Stimulated activated CD8-positive, alpha-beta memory T cell treated with anti-CD3 and anti-CD28 coated beads, Interleukin-4, amount 100 ng/mL, for 48 hours (primary cell): ENCODE data around the gene PDPN.

Experiments
- DNase-seq: peaks from one replicate; pipeline ENCODE4 v3.0.0-alpha.2; 2020

Gene PDPN

DNA sequence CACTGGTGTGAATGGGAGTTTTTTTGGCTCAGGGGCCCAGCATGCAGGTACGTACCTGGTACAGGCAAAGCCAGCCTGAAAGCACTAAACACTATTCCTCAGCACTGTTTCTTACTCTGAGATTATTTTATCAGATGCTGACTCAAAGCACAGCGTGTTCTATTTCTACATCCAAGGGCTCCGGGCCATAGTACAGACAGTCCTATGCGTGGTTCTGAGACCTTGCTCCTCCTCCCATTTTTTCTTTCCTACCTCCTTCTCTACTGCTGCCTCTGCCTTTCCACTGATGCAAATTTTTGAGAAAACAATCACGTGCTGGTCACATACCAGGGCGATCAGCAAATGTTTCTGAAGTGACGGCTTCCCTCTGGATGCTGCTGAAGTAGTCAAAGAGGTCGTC is 36.3 kb downstream of the PDPN start:
- DNase-seq = no peak

DNA sequence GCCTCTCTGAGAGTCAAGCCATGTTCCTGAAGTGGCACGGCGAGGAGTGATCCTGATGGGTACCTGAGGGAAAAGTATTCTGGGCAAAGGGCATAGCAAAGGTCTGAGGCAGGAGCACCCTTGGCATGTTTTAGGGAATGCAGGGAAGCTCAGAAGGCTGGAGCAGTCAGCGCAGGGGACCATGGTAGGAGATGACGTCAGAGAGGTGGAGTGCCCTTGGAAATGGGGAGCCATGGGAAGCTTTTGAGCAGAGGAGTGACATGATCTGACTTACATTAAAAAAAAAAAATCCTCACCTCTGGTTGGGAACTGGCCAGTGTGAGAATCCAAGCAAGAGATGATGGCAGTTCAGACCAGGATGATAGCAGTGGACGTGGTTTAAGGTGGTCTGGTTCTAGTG is 37.2 kb downstream of the PDPN start:
- DNase-seq = no peak

DNA sequence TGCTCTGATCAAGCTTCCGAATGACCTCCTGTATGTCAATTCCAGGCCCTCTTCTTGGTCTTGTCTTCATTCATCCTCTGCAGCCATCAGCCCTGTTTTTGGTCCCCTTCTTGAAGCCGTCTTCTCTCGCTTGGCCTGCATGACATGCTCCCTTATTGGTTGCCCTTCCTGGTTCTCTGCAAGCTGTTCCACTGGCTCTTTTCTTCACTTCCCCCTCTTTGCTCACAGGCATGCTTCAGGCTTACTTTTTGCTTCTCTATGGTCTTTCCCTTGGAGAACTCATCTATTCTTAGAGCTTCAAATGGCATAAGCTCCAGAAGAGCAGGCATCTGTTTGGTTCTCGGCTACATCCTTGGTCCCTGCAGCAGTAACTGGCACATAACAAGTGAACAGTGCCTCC is 38.8 kb downstream of the PDPN start:
- DNase-seq = no peak

DNA sequence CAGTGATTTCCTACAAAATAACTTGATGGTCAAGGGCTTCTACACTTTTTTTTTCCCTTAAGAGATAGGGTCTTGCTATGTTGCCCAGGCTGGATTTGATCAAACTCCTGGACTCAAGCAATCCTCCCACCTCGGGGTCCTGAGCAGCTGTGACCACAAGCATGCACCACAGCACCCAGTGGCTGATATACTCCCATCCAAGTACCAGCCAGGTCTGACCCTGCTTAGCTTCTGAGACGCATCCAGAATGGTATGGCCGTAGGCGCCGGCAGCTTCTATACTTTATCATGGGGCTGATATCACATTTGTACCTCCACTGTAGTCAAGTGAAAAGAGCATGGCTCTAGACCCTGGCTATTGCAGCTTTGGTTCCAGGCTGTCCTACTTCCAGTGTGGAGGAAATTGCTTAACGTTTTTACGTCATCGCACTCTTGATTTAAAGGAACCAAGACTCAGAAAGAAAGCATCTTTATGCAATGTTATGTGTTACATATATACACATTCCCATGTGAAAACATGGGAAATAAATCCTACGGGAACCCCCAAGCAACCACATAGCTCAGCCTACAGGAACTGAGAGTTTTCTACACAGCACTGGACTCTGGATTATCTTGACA is 39.5 kb downstream of the PDPN start:
- no peak for DNase-seq

DNA sequence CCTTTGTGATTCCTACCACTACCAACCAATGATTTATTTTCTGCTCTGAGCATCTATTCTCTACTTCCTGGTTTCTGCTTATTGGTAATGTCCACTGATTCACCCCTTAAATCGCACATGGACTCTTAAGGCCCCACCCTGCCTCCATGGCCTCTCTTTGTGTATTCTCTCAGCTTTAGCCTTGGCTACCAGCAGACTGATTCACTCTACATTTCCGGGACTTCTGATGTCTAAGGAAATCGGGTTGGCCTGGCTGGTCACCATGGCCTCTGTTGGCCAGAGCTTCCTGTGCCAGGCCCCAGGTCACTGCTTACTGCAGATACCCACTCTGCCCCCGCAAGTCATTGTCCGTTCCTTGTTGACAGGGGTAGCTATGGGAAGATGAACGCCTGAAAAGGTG is 40.9 kb downstream of the PDPN start:
- no peak for DNase-seq

DNA sequence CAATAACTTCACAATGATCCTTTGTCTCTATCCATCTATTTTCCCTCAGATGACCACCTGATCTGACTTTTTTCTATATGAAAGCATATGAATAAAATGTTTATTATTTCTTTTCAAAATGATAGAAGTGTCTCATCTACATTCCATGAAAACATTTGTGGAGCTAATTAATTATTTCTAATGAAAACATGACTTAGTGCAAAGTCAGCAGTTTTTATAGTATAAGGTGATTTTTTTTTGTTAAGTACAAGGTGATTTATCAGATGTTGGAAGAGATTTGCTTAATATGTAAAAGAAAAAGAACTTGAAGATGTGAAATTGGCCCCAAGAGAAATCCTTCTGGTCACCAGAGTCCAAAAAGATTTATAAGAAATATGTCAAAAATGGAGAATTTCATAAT is 43.5 kb downstream of the PDPN start:
- no peak for DNase-seq

DNA sequence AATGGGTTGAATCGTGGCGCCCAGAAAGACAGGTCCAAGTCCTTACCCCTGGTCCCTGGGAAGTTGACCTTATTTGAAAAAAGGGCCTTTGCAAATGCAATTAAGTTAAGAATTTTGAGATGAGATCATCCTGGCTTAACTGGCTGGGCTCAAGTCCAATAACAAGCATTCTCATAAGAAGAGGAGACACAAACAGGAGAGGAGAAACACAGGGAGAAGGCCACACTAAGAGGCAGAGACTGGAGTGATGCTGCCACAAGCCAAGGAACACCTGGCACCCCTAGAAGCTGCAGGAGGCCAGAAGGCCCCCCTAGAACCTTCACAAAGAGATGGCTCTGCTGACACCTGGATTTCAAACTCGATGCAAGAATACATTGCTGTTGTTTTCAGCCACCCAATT is 44.6 kb downstream of the PDPN start:
- no peak for DNase-seq

DNA sequence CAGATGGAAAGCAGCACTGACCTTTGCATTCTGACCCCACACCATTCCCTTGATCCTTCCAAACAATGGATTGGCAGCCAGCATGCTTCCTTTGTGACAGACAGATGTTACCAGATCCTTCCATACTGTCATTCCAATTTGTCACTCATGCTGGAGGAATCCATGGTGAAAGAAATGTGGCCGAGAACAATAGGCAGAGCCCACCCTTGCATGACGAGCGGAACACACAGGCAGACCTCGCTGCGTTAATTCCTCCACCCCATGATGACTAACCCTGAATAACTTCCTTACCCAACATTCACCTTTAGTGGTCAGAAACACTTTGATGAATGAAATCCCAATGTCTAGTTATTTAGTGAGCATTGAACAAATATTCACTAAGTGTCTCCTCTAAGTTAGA is 45.1 kb downstream of the PDPN start:
- no peak for DNase-seq

DNA sequence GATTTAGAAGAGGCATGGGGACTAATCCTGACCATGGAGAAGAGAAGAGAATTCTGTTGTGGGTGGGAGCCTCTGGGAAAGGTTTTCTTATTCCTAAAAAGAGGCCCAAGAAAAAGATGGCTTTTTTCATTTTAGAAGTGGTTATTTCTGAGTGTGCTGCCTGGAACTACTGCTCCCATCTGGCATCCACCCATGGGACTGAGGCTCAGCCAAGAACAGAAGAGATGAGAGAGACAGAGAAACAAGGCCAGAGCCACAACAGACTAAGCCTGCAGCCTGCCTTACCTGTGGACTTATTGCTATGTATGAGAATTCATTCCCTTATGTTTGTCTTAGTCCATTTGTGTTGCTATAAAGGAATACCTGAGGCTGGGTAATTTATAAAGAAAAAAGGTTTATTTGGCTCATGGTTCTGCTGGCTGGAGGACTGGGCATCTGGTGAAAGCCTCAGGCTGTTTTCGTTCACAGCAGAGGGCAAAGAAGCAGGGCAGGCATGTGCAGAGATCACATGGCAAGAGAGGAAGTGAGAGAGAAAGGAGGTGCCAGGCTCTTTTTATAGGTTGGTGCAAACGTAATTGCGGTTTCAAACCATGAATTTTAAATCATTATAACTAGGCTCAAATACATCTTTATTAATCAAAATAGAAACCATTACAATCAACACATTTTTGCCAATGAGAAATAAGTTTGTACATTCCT is 58.8 kb downstream of the PDPN start:
- no peak for DNase-seq

DNA sequence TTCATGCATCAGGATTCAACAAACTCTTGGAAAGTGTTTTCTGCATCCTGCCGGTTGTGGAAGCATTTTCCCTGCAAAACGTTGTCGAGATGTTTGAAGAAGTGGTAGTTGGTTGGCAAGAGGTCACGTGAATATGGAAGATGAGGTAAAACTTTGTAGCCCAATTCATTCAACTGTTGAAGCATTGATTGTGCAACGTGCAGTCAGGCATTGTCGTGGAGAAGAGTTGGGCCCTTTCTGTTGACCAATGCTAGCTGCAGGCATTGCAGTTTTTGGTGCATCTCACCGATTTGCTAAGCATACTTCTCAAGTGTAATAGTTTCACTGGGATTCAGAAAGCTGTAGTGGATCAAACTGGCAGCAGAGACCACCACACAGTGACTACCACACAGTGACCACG is 59.4 kb downstream of the PDPN start:
- DNase-seq = no peak

DNA sequence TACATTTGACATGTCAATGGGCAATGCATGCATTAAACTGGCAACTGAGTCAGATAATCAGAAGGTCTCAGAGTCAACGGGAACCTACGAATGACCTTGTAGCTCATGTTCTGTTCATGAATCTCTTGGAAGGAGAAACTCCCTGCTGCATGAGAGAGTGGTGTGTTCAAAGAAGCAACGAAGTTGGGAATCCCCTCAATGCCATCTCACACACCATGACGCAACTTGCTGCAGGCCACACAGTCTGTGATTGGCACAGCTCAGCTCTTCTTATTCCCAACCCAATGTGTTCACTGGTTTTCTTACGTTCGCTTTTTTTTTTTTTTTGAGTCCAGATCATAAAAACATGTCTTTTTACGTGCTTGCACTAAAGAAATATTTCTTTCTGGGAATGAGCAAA is 62.9 kb downstream of the PDPN start:
- DNase-seq = no peak

DNA sequence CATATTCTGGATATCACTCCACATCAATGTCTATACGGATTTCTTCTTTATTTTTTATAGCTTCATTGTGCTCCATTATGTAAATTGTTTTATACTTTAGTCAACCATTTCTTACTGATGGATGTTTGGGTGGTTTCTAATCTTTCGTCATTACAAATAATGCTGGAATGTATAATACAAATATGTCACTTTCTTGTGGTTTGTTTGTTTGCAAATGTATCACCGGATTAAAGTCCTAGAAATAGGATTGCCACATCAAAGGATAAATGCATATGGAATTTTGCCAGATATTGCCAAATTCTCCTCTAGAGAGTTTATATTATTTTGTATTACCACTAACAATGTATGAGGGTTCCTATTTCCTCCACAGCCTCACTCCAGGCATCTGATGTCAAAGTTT is 67.6 kb downstream of the PDPN start:
- no peak for DNase-seq

DNA sequence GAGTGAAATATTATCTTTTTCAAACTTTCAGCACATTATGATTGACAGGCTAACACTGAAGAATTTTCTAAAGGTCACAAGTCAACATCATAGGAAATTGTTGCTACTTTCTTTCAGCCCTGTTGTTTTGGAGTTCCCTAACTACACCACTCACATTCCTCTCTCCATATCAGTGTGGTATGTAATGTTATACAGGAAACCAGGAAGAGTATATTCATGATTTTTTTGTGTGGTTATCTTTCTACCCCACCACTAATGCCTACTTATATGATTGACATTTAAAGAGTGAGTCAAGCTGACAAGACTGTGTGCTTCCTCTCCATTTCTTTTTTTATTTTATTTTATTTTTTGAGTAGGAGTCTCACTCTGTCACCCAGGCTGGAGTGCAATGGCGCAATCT is 68.6 kb downstream of the PDPN start:
- DNase-seq = no peak

DNA sequence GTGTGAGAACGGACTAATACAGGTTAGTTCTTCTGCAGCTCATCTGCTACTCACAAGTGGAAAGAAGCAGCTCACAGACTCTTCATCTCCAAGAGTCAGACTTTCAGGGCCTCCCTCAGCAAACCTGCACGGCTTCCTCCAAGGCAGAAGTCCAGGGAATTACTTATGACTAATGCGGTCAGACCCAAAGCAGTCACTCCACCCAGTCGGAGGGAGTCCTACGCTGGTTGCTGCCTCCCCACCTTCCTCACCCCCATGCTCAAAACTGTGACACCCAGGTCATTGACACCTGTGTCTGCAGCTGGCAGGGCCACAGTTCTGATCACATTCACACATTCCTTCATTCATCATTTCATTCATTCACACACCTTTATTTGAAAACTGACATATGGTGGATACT is 77.9 kb downstream of the PDPN start:
- DNase-seq = no peak

DNA sequence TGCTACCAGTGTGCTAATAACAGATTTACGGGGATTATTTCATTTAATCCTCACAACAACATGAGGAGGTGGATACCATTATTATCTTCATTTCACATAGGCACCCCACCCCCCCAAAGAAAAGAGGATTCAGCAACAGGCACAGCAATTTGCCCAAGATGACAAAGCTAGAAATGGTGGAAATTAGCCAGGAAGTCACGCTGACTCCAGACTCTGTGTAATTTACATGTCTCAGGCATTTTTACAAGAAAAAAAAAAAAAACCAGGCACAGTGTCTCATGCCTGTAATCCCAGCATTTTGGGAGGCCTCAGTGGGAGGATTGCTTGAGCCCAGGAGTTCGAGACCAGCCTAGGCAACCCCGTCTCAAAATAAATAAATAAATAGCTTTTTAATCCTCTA is 78.9 kb downstream of the PDPN start:
- no peak for DNase-seq

DNA sequence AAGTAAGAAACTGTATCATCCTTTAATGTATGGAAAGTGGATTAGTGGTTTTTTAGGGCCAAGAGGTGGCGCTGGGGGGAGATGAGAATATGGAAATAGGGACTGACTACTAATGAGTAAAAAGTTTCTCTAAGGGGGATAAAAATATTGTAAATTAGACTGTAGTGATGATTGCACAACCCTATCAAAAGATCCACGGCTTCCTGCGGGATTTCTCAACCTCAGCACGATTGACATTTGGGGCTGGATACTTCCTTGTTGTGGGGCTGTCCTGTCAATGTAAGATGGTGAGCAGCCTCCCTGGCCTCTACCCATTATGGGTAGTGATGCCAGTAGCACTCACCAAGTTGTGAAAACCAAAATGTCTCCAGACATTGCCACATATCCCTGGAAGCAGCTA is 80.3 kb downstream of the PDPN start:
- DNase-seq = no peak

DNA sequence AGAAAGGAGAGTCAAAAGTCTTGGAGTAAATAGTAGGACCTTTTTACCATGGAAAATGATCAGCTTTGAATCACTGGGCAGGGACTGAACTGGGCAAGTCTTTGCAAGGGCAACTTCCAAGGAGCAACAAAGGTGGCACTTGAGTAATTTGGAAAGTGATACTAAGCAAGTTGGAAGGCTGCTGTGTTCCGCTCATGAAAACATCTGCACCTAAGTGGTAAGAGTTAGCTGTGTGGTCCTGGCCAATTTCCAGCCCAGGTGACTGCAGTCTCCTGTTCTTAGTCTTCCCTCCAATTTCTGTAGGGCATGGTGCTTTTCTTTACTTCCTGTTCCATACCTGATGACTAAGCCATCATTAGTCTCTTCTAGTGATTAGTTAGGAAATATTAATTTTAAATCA is 80.8 kb downstream of the PDPN start:
- no peak for DNase-seq

DNA sequence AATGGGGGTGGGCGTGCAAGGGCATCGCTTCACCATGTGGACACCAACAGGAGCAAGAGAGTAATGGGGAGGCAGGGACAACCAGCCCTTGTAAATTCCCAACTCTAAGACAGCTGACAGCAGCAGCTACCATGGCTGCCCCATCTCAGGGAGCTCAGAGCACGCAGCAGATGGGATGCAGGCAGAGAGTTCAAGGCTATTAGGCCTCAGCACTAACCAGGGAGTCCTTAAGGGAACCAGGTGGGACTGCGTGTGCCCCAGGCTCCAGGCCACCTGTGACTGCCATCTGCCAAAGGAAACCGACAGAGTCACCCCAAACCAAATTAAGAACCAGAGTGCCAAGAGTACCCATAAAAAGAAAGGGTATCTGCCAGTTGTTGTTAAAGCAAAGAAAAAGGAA is 82.7 kb downstream of the PDPN start:
- no peak for DNase-seq
